ENCODE results near the gene ZNF668.

The ZNF668 gene

DNA sequence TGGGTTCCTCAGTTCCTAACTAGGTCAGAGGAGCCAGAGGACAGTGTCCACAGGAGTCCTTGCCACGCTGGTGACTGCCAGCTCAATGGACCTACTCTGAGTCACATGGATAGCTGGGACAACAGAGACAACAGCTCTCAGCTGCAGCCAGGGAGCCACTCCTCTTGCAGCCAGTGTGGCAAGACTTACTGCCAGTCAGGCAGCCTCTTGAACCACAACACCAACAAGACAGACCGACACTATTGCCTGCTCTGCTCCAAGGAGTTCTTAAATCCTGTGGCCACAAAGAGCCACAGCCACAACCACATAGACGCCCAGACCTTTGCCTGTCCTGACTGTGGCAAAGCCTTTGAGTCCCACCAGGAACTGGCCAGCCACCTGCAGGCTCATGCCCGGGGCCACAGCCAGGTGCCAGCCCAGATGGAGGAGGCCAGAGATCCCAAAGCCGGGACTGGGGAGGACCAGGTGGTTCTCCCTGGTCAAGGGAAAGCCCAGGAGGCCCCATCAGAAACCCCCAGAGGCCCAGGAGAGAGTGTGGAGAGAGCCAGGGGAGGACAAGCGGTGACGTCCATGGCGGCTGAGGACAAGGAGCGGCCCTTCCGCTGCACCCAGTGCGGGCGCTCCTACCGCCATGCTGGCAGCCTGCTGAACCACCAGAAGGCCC lies 6.8 kb upstream of the ZNF668 start:
- DNase-seq, result no peak

DNA sequence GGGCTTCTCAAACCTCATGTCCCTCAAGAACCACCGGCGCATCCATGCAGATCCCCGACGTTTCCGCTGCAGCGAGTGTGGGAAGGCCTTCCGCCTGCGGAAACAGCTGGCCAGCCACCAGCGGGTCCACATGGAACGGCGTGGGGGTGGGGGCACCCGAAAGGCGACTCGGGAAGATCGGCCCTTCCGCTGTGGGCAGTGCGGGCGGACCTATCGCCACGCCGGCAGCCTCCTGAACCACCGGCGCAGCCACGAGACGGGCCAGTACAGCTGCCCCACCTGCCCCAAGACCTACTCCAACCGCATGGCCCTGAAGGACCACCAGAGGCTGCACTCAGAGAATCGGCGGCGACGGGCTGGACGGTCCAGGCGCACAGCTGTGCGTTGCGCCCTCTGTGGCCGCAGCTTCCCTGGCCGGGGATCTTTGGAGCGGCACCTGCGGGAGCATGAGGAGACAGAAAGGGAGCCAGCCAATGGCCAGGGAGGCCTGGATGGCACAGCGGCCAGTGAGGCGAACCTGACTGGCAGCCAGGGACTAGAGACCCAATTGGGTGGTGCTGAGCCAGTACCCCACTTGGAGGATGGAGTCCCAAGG lies 6.1 kb upstream of the ZNF668 start:
- DNase-seq, result no peak

DNA sequence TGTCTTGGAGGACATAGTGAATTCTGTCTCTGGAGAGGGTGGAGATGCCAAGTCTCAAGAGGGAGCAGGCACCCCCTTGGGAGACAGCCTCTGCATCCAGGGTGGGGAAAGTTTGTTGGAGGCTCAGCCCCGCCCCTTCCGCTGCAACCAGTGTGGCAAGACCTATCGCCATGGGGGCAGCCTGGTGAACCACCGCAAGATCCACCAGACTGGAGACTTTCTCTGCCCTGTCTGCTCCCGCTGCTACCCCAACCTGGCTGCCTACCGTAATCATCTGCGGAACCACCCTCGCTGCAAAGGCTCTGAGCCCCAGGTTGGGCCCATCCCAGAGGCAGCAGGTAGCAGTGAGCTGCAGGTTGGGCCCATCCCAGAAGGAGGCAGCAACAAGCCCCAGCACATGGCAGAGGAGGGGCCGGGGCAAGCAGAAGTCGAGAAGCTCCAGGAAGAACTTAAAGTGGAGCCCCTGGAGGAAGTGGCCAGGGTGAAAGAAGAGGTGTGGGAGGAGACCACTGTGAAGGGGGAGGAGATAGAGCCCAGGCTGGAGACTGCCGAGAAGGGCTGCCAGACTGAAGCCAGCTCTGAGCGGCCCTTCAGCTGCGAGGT lies 5.4 kb upstream of the ZNF668 start:
- DNase-seq, result no peak

DNA sequence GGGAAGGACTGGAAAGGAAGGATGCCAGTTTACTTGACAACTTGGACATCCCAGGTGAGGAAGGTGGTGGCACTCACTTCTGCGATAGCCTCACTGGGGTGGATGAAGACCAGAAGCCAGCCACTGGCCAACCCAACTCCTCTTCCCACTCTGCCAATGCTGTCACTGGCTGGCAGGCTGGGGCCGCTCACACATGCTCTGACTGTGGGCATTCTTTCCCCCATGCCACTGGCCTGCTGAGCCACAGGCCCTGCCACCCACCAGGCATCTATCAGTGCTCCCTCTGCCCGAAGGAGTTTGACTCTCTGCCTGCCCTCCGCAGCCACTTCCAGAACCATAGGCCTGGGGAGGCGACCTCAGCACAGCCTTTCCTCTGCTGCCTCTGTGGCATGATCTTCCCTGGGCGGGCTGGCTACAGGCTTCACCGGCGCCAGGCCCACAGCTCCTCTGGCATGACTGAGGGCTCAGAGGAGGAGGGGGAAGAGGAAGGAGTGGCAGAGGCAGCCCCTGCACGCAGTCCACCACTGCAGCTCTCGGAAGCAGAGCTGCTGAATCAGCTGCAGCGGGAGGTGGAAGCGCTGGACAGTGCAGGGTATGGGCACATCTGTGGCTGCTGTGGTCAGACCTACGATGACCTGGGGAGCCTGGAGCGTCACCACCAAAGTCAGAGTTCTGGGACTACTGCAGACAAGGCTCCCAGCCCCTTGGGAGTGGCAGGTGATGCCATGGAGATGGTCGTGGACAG lies 4.7 kb upstream of the ZNF668 start:
- DNase-seq, result no peak

DNA sequence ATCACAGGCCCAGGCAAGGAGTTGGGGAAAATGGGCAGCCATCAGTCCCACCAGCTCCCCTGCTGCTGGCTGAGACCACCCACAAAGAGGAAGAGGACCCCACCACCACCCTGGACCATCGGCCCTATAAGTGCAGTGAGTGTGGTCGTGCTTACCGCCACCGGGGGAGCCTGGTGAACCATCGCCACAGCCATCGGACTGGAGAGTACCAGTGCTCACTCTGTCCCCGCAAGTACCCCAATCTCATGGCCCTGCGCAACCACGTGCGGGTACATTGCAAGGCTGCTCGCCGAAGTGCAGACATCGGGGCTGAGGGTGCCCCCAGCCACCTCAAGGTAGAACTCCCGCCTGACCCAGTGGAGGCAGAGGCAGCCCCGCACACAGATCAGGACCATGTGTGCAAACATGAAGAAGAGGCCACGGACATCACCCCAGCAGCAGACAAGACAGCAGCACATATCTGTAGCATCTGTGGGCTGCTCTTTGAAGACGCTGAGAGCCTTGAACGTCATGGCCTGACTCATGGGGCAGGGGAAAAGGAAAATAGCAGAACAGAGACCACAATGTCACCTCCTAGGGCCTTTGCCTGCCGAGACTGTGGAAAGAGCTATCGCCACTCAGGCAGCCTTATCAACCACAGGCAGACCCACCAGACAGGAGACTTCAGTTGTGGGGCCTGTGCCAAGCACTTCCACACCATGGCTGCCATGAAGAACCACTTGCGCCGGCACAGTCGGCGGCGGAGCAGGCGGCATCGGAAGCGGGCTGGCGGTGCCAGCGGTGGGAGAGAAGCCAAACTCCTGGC lies 3.8 kb upstream of the ZNF668 start:
- DNase-seq, result no peak

DNA sequence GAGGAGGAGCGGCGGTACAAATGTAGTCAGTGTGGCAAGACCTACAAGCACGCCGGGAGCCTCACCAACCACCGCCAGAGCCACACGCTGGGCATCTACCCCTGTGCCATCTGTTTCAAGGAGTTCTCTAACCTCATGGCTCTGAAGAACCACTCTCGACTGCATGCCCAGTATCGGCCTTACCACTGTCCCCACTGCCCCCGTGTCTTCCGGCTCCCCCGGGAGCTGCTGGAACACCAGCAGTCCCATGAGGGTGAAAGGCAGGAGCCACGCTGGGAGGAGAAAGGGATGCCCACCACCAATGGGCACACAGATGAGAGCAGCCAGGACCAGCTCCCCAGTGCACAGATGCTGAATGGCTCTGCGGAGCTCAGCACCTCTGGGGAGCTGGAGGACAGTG lies 3.0 kb upstream of the ZNF668 start:
- DNase-seq, result no peak

DNA sequence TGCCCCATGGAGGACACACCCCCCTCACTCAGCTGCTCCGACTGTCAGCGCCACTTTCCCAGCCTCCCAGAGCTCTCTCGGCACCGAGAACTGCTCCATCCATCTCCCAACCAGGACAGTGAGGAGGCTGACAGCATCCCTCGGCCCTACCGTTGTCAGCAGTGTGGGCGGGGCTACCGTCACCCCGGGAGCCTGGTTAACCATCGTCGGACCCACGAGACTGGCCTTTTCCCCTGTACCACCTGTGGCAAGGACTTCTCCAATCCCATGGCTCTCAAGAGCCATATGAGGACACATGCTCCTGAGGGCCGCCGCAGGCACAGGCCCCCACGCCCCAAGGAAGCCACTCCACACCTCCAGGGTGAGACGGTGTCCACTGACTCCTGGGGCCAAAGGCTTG lies 2.3 kb upstream of the ZNF668 start:
- DNase-seq, result no peak

DNA sequence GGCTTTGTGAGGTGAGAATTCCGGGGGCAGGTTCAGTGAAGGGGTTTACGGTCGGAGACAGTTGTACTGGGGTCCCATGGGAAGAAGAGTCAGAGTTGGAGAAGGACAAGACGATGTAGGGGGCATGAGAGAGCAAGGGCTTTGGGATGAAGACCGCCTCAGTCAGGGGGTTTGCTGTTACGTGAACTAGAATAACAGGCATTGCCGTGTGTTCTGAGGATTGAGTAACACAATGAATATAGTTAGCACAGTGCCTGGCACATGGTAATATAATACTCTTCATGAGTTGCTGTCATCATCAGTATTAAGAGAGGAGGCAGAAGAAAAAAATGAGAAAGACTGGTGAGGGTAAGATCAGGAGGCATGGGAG lies 759 bp upstream of the ZNF668 start:
- no peak for DNase-seq

DNA sequence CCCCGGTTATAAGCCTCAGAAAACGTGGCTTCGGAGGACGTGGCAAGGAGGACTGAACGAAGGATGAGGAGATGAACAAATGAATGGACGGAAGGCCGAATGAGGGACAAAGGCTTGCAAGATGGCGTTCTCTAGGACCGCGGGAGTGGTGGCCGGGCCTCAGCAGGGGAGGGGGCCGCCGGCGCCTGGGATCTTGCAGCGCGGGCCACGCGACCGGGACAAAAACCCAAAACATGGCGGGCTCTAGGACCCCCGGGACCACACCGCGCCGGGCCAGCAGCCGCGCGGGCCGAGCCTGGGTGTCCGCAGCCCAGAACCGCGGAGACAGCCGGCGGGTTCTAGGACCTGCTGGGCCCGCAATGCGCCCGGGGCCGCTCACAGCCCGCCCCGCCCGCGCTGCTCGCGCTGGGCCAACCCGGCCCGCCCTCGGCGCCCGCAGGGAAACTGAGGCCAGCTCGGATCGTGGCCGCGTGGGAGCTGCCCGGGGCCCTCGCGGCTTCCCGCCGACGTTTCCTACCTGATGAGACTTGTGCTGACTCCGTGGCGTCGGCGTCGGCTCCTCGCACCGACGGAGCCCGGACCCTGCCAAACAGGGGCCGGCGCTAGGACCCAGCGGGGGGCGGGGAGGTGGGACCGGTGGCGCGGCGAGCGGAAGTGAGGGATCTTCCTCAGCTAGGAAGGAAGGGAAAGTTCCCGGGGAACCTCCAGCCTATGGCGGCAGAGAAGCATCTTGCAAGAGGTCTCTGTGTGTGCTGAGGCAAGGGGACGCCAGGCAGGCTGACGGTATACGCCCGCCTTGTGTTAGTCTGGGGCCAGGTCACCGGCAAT lies 684 bp downstream of the ZNF668 start:
- peak; percentile 91 for DNase-seq

DNA sequence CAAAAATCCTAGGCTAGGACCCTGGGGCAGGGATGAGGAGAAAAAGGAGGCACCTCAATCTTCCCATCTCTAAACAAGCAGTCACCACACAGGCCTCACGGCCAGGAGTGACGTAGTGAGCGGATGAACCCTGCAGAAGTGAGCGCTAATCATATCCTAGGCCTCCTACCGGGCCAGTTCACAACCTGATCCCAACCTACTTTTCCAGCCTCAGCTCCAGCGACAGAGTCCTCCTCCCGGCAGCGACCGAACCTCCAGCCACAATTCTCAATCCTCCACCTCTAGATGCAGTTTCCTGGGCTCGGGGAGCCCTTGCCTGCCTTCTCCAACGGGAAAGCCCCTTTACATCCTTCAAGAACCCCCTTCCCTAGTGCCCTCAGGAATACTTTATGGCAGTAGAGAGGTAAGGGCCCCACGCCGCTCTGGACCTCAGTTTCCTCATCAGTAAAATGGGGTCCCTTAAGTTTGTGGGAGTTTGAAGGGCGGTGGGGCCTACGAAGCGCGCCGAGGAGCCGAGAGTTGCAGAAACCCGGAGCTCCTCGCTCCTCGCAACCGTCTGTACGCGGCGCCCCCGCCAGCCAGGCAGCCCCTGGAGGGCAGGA lies 1.4 kb downstream of the ZNF668 start:
- DNase-seq, result peak; percentile 33

DNA sequence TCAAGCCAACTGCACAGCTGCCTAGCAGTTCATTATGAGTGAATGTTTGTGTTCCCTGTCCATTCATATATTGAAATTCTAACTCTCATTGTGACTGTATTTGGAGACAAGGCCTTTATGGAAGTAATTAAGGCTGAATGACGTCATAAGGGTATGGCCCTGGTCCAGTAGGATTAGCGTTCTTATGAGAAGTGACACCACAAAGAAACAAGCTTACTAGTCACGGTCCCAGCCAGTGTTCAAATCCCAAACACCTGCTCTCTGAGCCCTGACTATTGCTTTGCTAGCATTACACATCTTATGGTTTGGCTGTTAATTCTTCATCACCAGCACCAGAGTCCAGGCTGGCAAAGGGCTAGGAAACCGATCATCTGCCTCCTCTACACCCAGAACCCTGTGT lies 2.2 kb downstream of the ZNF668 start:
- DNase-seq, result no peak

DNA sequence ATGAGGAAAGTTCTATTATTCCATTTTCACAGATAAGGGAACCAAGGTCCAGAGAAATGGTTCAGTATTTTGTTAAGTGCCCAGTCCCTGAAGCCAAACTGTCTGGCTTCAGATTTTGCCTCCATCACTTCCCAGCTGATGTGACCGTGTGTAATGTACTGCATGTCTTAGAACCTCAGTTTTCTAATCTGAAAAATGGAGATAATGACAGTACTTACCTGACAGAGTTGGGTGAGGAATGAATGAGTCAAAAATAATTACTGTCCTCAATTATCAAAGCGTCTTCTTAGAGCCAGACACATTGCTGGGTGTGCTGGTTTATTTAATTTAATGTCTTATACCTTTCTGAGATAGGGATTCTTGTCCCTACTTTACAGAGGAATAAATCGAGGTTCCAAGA lies 6.7 kb downstream of the ZNF668 start:
- DNase-seq, result no peak

DNA sequence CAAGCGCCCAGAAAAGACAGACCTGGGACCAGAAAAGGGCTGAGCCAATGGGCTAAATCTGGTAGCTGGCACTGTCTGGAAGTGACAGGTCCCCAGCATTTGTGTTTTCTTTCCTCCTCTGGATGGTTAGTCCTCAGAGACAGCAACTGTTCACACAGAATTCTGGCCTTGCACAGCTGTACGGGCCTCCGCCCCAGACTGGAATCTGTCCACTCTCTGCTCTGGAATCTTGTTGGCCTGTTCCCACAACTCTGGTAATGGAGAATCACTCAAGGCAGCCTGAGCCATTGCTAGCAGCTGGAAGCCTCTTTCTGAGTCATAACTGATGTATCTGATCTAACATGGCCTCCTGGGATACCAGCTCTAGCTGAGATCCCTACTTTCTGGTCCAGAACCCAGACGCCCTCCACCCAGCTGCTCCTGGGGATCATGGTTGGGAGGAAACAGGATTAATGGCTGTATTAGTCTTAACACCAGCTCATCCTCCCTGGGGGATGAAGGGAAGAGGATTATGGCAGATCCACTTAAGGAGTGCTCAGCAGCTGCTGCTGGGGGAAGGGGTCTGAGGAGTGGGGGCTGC lies 9.1 kb downstream of the ZNF668 start:
- no peak for DNase-seq

DNA sequence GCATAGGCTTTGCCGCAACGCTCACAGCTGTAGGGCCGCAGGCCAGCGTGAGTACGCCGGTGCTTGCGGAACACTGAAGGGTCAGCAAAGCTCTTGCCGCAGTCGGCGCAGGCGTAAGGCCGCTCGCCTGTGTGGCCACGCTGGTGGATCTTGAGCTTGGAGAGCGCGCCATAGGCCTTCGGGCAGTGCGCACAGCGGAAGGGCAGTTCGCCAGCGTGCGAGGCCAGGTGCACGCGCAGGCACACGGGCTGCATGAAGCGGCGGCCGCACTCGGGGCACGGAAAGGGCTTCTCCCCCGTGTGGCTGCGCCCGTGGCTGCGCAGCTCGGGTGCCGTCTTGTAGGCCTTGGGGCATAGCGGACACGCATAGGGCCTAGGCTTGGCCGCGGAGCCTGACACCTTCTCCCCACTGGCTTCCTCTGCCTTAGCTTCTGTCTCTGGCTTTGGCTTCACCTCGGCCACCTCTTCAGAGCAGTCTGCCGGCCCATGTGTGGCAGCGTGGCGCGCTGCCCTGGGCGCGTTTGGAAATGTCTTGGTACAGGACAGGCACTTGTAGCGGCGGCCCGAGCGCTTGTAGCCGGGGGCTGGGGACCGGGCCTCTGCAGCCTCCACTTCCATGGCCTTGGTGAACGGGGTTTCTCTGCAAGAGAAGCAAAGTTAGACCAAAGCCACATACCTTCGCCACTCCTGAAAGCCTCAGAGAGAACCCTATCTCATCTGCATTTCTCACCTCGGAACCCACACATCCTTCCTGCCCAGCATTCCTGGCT lies 10.0 kb downstream of the ZNF668 start:
- DNase-seq, result no peak

DNA sequence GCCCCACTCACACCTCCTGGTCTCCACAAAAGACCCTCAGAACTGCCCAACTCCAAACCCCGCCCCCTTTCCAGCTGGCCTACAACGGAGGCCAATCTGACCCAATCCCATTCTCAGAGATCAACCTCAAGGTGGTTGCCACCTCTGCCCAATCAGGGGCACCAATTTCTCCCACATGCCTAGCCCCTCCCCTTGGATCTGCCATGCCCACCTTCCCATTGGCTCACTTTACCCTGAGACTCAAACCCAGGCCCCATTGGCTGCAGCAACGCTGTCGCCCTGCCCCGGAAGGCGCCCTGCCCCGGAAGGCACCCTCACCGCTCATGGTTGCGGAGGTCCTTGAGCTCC lies 10.6 kb downstream of the ZNF668 start:
- DNase-seq, result no peak

DNA sequence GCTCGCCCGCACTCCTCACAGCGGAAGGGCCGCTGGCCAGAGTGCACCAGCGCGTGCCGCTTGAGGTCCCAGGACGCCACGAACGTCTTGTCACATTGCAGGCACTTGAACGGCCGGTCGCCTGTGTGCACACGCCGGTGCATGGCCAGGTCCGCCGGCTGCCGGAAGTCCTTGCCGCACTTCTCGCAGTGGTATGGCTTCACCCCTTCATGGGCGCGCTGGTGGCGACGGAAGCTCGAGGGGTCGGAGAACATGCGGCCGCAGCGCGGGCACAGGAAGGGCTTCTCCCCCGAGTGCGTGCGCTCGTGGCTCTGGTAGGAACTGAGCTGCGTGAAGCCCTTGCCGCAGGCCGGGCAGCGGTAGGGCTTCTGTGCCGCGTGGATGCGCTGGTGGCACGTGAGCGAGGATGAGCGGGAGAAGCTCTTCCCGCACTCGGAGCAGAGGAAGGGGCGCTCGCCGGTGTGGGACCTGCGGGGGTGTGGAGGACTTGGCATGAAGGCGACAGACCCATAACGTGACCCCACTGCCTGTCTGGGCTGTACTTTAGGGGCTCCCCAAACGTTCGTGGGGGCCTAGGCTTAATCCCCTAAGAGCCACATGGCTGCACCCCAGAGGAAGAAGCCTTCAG lies 12.1 kb downstream of the ZNF668 start:
- no peak for DNase-seq

DNA sequence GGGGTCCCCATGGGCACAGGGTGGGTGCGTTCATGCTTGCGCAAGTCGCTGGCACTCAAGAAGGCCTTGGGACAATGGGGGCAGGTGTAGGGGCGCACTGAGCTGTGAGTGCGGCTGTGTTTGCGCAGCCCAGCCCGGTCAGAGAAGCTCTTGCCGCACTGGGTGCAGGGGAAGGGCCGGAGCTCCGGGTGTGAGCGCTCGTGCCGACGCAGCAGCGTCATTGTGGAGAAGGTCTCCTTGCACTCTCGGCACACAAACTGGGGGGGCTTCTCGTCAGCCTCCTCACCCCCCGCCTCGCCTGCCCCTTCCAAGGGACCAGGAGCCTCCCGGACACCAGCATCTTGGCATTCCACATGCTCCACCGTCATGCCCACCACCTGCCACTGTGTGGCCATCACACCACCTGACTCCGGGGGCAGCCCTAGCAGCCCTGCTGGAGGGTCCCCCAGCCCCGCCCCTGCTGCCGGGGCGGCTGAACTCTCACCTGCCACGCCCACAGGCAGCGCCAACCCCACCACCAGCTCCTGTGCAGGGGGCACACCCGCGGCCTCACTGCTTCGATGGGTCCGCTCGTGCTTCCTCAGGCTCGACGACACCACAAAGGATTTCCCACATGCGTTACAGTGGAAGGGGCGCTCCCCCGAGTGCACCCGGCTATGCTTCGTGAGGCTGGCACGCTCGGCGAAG lies 12.8 kb downstream of the ZNF668 start:
- DNase-seq, result no peak

DNA sequence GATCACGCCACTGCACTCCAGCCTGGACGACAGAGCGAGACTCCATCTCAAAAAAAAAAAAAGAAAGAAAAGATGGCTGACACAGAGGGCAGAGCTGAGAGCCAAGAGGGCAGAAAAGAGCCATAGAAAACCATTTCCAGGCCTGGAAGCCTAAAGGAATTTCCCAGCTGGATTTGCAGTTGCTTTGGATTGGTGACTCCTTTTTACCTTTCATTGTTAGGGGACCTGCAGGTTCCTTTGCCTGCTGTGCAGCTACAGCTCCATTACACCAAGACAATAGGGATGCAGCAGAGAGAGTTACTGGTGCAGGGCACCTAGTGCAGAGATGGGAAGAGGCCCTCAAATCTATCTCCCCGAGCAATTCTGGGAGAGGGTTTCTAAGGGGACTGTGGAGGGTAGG lies 18.4 kb downstream of the ZNF668 start:
- DNase-seq, result no peak

DNA sequence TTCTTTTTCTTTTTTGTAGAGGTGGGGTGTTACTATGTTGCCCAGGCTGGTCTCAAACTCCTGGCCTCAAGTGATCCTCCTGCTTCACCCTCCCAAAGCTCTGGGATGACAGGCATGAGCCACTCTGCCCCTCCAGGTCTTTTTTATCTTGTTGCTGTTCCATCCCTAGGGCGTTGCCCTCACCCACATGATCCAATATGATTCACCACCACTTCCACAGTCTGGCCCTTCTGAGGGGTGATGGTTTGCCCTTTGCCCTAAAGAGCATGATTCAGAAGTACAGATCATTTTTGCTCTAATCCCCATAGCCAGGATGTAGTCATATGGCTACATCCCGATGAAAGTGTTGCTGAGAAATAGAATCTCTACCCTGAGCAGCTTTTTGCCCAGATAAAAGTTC lies 21.9 kb downstream of the ZNF668 start:
- no peak for DNase-seq
